OCI-LY7 (cell line): ENCODE data around the gene BMS1.

Source experiments
- EZH2phosphoT487 ChIP-seq: fragments of 200-600 bp; sonication (generic); IDR thresholded peaks from 2 replicates; pipeline ENCODE4 v1.6.1; 2018; ENCODE audit warnings: low read depth, borderline replicate concordance, mild to moderate bottlenecking, mixed run types, antibody characterized with exemption, low read length, moderate library complexity, mixed read lengths
- TF ChIP-seq, protein P1 (sequence below): fragments of 200-600 bp; sonication (generic); conservative IDR thresholded peaks from 2 replicates; pipeline ENCODE4 v1.5.1; 2014; ENCODE audit warnings: mild to moderate bottlenecking, antibody characterized with exemption, low read length, moderate library complexity, mixed read lengths

GRCh38 chr10:42809676-42810075 is 27.1 kb downstream of the BMS1 start:
- TF ChIP-seq, protein P1, sequence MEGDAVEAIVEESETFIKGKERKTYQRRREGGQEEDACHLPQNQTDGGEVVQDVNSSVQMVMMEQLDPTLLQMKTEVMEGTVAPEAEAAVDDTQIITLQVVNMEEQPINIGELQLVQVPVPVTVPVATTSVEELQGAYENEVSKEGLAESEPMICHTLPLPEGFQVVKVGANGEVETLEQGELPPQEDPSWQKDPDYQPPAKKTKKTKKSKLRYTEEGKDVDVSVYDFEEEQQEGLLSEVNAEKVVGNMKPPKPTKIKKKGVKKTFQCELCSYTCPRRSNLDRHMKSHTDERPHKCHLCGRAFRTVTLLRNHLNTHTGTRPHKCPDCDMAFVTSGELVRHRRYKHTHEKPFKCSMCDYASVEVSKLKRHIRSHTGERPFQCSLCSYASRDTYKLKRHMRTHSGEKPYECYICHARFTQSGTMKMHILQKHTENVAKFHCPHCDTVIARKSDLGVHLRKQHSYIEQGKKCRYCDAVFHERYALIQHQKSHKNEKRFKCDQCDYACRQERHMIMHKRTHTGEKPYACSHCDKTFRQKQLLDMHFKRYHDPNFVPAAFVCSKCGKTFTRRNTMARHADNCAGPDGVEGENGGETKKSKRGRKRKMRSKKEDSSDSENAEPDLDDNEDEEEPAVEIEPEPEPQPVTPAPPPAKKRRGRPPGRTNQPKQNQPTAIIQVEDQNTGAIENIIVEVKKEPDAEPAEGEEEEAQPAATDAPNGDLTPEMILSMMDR: no peak
- TF ChIP-seq EZH2phosphoT487: no peak
